GM13976 (cell line): ENCODE results near the gene KISS1R.

Experiments used
- DNase-seq: peaks from one replicate; pipeline ENCODE4 v3.0.0; 2012; ENCODE audit warnings: low spot score
- in situ Hi-C: fragments of 300-500 bp; cut with MboI; formaldehyde crosslinking; loops from one replicate; pipeline ENCODE4 v1.12.0; 2022; ENCODE audit warnings: low sequenced_read_pairs, mixed read lengths, inconsistent platforms; ENCODE audit not compliant: unreplicated experiment
- TF ChIP-seq, protein P1 (sequence below): IDR thresholded peaks from 2 replicates; pipeline ENCODE4 v1.5.1; 2012; ENCODE audit warnings: borderline replicate concordance, mild to moderate bottlenecking; ENCODE audit not compliant: insufficient read depth; ENCODE audit errors: extremely low read depth, missing control alignments, control extremely low read depth

The KISS1R gene

GRCh38 chr19:925087-925525, 8.0 kb downstream of the KISS1R start:
- peak; percentile 74 for DNase-seq
- TF ChIP-seq, protein P1, sequence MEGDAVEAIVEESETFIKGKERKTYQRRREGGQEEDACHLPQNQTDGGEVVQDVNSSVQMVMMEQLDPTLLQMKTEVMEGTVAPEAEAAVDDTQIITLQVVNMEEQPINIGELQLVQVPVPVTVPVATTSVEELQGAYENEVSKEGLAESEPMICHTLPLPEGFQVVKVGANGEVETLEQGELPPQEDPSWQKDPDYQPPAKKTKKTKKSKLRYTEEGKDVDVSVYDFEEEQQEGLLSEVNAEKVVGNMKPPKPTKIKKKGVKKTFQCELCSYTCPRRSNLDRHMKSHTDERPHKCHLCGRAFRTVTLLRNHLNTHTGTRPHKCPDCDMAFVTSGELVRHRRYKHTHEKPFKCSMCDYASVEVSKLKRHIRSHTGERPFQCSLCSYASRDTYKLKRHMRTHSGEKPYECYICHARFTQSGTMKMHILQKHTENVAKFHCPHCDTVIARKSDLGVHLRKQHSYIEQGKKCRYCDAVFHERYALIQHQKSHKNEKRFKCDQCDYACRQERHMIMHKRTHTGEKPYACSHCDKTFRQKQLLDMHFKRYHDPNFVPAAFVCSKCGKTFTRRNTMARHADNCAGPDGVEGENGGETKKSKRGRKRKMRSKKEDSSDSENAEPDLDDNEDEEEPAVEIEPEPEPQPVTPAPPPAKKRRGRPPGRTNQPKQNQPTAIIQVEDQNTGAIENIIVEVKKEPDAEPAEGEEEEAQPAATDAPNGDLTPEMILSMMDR, result no peak
- in situ Hi-C loops, result no loop called here

GRCh38 chr19:925526-926322, 8.6 kb downstream of the KISS1R start, which contains the start of gene ARID3A:
ARID3A (plus strand) TSS chr19:926035; CDS start chr19:929529, 3,494 bp downstream.
- TF ChIP-seq, protein P1, result no peak
- peak; percentile 91 for DNase-seq
- in situ Hi-C loops, result no loop called here

DNA sequence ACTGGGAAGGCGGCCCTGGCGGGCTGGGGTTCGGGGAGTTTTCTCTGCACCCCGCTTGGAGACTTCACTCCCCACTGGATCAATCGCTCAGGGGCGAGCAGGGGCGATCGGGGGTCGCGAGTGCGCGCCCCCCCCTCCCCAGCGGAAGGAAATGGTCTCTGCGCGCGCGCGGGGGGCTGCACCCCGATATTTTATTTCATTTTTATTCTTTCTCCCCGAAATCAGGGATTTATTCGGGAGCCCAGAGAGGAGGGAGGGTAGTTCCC, 9.1 kb downstream of the KISS1R start:
- TF ChIP-seq, protein P1, result no peak
- in situ Hi-C loops, result no loop called here
- DNase-seq, result no peak

DNA sequence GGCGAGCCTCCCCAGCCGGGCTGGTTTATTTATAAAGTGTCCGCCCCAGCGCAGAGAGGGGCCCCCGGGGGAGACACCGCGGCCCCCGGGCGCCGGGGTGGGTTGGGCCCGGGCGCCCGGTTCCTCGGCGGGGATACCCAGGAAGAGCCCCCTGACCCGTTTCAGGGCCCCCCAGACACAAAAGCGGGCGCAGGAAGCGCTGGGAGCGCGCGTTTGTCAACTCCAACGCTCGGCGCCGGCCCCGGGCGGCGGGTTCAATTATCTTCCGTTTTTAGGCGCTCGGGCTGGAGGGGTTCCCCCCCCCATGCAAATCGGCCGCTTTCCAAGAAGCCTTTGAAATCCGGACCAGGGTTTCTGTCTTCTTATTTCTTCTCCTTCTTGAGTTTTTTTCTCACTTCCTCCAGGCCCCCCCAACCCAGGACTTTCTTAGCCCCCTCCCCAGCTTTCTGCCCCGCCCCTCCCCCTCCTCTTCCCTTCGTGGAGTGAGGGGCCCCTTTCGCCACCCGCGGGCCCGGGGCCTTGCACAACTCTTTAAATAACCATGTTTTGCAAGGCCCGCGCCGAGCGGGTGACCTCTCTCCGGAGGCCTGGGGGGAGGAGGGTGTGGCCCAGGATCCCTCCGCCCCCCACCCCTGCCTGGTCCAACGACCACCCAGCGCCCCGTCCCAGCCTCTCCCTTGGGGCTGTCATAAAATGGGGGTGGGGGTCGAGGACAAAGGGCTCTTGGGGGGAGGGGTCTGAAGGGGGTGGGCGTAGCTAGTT, 9.6 kb downstream of the KISS1R start:
- TF ChIP-seq, protein P1, result no peak
- peak; percentile 80 for DNase-seq
- in situ Hi-C loops, result no loop called here

DNA sequence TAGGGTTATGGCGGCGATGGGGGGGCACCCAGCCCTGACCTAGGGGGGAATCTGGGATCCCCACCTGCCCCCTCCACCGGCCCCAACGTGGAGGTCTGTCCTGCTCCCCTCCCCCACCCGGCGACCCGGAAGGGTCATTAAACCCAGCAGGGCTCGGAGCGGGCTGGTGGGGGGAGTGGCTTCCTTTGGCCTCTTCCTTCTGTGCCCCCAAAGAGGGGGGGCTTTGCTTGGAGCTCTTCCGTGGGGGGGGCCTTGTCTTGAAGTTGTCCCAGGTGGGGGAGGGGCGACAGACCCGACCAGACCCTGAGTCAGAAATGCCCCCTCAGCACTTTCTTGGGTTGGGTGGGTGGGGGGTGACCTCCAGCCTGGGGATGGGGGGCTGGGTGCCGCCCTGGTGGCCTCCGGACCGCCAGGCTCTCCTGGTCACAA, 10.2 kb downstream of the KISS1R start:
- DNase-seq, result no peak
- in situ Hi-C loops, result no loop called here
- TF ChIP-seq, protein P1, result no peak

DNA sequence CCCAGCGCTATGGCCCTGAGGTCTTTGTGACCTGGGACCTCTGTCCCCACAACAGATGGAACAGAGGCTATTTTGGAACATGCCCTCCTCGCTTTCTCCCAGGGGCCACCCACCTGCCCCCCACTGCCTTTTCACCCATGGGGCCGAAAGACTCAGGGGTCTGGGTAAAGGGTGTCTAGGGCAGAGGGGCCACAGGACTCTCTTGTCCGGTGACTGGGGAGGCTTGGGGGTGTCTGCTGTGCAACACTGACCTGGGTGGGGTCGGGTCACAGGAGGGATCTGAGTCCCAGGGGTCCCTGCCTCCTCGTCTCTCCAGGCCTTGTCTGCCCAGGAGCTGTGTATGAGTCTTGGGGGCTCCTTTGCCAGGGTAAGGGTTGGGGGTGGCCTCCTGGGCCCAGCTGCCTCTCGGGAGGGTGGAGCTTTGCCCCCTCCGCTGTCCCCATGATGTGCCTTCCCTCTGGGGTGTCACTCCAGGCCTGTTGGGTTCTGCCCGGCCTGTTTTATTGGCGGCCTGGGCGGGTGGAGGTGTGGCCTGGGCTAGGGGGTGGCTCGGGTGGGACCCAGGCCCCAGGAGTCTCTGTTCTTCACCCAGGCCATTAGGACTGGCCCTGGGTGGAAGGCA, 10.8 kb downstream of the KISS1R start:
- no peak for DNase-seq
- TF ChIP-seq, protein P1, result no peak
- in situ Hi-C loops, result no loop called here
